ENCODE results near the gene SDHB. TPM values are rescaled to one million over a fixed set of nuclear protein-coding genes. Genes with fewer than 3 reads are reported as not detected.
"Not testable (repeated sequence)": the region's sequence is repeated elsewhere in the genome, so short reads cannot be mapped to it uniquely, and the experiment has no call there.

The SDHB gene
- total RNA-seq, 6 experiments from 2014 or later, result 112 to 128 (median 116) TPM

DNA sequence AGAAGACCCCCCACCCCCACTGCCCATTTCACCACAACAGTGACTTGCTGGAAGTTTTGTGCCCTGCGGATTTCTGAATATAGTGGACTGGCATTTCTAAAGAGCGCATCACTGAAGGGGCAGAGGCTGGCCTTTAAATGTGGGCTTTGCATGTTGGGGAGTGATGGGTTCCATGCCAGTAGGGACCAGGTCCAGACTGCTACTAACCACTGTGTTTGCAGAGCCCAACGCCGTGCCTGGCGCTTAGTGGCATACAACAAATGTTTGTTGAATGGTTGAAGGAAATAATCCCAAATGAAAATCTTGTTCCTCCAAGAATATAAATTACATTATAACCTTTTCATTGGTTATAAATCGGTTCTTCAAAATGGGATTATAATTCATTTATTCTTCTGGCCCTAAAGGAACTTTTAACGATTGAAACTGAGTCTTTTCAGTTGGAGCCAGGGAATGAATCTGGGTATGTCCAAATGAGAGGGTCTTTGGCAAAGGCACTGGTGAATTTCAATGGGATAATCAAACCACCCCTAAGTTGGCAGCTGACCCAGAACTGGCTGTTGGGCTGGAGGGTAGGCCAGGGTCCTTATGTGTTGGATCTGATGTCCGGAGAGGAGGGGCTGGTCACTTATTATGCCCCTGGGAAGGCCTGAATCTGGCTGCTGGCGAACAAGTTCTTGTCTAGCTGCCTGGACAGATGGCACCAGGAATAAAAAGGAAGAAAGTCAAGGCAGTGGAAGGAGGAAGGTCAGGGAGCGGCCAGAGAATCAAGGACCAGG, 13.8 kb upstream of the SDHB start:
- Mint-ChIP-seq H3K4me3 (no peak overlapping the region), H3K9me3 (0 out of 2 replicates have a peak, but pooled peaks cover 4% of the 10 kb centered on the region), H3K27ac (no peak overlapping the region), H3K27me3 (ENCODE audit: insufficient read depth) (peaks cover 29% of the 10 kb centered on the region), H3K36me3 (ENCODE audit: low read depth) (no peaks in the 10 kb centered on the region), H3K4me1 (ENCODE audit: low read depth) (peaks cover 9% of the 10 kb centered on the region)
- no peak for DNase-seq
- no peak for TF ChIP-seq CTCF (IDR thresholded peaks at IDR 0.05)

GRCh38 chr1:17067069-17067426, 13.2 kb upstream of the SDHB start:
- DNase-seq, result no peak
- H3K4me1 Mint-ChIP-seq (ENCODE audit: low read depth), result peaks cover 9% of the 10 kb centered on the region
- no peak for TF ChIP-seq CTCF (IDR thresholded peaks at IDR 0.05)
- H3K36me3 Mint-ChIP-seq (ENCODE audit: low read depth), result no peaks in the 10 kb centered on the region
- H3K27me3 Mint-ChIP-seq (ENCODE audit: insufficient read depth), result peaks cover 23% of the 10 kb centered on the region
- H3K27ac Mint-ChIP-seq, result no peak overlapping the region
- H3K4me3 Mint-ChIP-seq, result no peak overlapping the region
- H3K9me3 Mint-ChIP-seq, result 0 out of 2 replicates have a peak, but pooled peaks cover 4% of the 10 kb centered on the region

GRCh38 chr1:17066361-17067068, 12.7 kb upstream of the SDHB start:
- Mint-ChIP-seq H3K9me3 (0 out of 2 replicates have a peak, but pooled peaks cover 4% of the 10 kb centered on the region), H3K4me1 (ENCODE audit: low read depth) (peaks cover 9% of the 10 kb centered on the region), H3K4me3 (no peak overlapping the region), H3K36me3 (ENCODE audit: low read depth) (no peaks in the 10 kb centered on the region), H3K27ac (no peak overlapping the region), H3K27me3 (ENCODE audit: insufficient read depth) (peaks cover 23% of the 10 kb centered on the region)
- DNase-seq, result no peak
- no peak for TF ChIP-seq CTCF (IDR thresholded peaks at IDR 0.05)

DNA sequence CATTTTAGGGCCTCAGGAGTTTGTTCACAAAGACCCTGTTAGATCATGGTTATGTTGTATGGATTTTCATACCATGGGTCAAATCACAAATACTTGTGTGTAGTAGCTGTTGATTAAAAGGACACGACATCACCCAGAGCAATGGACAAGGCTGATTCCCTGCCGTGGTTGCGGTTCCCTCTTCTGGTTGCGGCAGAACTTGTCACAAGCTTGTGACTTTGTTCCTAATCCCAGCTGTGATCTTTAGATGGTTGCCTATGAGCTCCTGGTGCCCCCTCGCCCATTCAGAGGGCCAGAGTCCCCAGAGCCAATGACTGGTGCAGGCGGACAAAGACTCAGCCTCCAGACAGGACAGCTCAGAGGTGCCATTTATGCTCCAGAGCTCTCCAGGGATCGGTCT, 11.8 kb upstream of the SDHB start:
- Mint-ChIP-seq H3K27ac (no peak overlapping the region), H3K4me3 (no peak overlapping the region), H3K9me3 (0 out of 2 replicates have a peak, but pooled peaks cover 4% of the 10 kb centered on the region), H3K4me1 (ENCODE audit: low read depth) (peaks cover 9% of the 10 kb centered on the region), H3K27me3 (ENCODE audit: insufficient read depth) (peaks cover 18% of the 10 kb centered on the region), H3K36me3 (ENCODE audit: low read depth) (no peaks in the 10 kb centered on the region)
- TF ChIP-seq CTCF (IDR thresholded peaks at IDR 0.05), result no peak
- DNase-seq, result no peak

DNA sequence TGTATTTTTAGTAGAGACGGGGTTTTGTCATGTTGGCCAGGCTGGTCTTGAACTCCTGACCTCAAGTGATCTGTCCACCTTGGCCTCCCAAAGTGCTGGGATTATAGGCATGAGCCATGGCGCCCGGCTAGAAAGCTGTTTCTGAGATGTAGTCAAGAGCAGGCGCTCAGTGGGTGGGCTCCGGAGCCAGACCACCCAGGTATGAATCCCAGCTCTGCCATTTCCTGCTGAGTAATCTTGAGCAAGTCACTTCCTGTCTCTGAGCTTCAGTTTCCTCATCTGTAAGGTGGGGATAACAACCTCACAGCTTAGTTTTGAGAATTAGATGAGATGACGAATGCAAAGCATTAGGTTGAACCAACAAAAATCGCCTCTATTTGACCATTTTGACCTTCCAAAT, 8.9 kb upstream of the SDHB start:
- H3K4me1 Mint-ChIP-seq (ENCODE audit: low read depth); DNase-seq; H3K4me3 Mint-ChIP-seq; H3K9me3 Mint-ChIP-seq; H3K36me3 Mint-ChIP-seq (ENCODE audit: low read depth); H3K27ac Mint-ChIP-seq: not testable (repeated sequence)
- H3K27me3 Mint-ChIP-seq (ENCODE audit: insufficient read depth), result peaks cover 13% of the 10 kb centered on the region

DNA sequence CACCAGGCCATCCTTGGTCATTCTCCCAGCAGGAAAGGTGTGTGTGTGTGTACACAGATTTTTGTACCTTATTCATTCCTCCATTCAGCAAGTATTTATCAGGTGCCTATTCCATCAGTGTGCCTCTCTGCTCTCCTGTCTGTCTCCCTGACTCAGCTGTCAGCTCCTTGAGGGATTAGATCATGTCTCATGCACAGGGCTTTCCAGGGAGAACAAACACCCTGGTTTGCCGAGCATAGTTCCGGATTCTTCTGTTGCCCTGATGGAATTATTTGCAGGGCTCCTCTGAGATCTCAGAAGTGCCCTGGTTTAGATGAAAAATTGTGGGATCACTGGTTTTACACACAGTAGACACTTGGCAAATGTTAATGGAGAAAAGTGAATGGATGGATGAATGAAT, 8.1 kb upstream of the SDHB start:
- peaks cover 9% of the 10 kb centered on the region for H3K4me1 Mint-ChIP-seq (ENCODE audit: low read depth)
- TF ChIP-seq CTCF (IDR thresholded peaks at IDR 0.05), result no peak
- H3K36me3 Mint-ChIP-seq (ENCODE audit: low read depth), result no peaks in the 10 kb centered on the region
- 0 out of 2 replicates have a peak, but pooled peaks cover 4% of the 10 kb centered on the region for H3K9me3 Mint-ChIP-seq
- DNase-seq, result no peak
- peaks cover 14% of the 10 kb centered on the region for H3K27me3 Mint-ChIP-seq (ENCODE audit: insufficient read depth)
- H3K27ac Mint-ChIP-seq, result no peak overlapping the region
- no peak overlapping the region for H3K4me3 Mint-ChIP-seq

Data from HFFc6 (cell line).